GM21381 (cell line): ENCODE results near the gene FAM229A.
"Not testable (repeated sequence)": the region's sequence is repeated elsewhere in the genome, so short reads cannot be mapped to it uniquely, and the experiment has no call there.

ENCODE experiments used
- ATAC-seq: cut with Tn5 transposase; IDR thresholded peaks from one replicate; pipeline ENCODE4 v1.9.1; 2021; ENCODE audit warnings: mild to moderate bottlenecking, moderate library complexity; ENCODE audit not compliant: unreplicated experiment

Gene FAM229A

GRCh38 chr1:32377541-32378220, 15.4 kb upstream of the FAM229A start:
- no peak for ATAC-seq

- ATAC-seq, result no peak
Observed at GRCh38 chr1:32376199-32376598, 13.9 kb upstream of the FAM229A start.

GRCh38 chr1:32373996-32374592, 11.8 kb upstream of the FAM229A start:
- ATAC-seq, result no peak

- ATAC-seq, result no peak
Observed at GRCh38 chr1:32372149-32372756, 10.0 kb upstream of the FAM229A start.

- ATAC-seq, result no peak
Observed at GRCh38 chr1:32367912-32368635, 5.8 kb upstream of the FAM229A start.

- ATAC-seq, result no peak
Observed at GRCh38 chr1:32365445-32365844, 3.2 kb upstream of the FAM229A start.

GRCh38 chr1:32364836-32365235, 2.6 kb upstream of the FAM229A start:
- no peak for ATAC-seq

GRCh38 chr1:32363713-32364112, 1.4 kb upstream of the FAM229A start:
- ATAC-seq, result no peak

- ATAC-seq, result no peak
Observed at GRCh38 chr1:32361674-32362473, 411 bp downstream of the FAM229A start.

- ATAC-seq, result no peak
Observed at GRCh38 chr1:32361308-32361673, 994 bp downstream of the FAM229A start.

- ATAC-seq, result no peak
Observed at GRCh38 chr1:32358435-32358834, 3.9 kb downstream of the FAM229A start.

- ATAC-seq, result no peak
Observed at GRCh38 chr1:32357614-32358013, 4.7 kb downstream of the FAM229A start.

GRCh38 chr1:32356478-32356877, 5.8 kb downstream of the FAM229A start:
- ATAC-seq, result no peak

GRCh38 chr1:32355778-32356177, 6.5 kb downstream of the FAM229A start:
- not testable (repeated sequence) for ATAC-seq

GRCh38 chr1:32353886-32354570, 8.3 kb downstream of the FAM229A start:
- no peak for ATAC-seq

- no peak for ATAC-seq
Observed at GRCh38 chr1:32353431-32353830, 8.9 kb downstream of the FAM229A start.

- no peak for ATAC-seq
Observed at GRCh38 chr1:32352831-32353383, 9.4 kb downstream of the FAM229A start.

- ATAC-seq, result no peak
Observed at GRCh38 chr1:32352239-32352745, 10.0 kb downstream of the FAM229A start.

- peak; percentile 95 for ATAC-seq
Observed at GRCh38 chr1:32351399-32352238, 10.7 kb downstream of the FAM229A start.
